Measurements from ENCODE around the gene MAK.

DNA sequence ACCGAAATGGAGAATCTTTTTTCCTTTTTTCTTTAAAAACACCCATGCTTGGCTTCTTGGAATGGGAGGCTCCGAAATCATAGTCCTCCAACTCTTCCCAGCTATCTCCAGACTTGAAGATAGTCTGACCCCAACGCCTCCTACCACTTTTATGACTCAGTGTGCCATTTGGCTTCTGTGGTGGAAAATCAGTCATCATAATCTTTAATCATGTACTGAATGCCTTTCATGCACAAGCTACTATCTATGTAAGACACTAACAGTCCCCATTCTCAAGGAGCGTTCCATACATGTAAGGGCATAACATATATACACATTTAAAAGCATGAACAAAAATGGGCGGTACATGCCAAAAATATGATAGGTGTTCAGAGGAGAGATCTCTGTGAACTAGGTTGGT is 46.7 kb downstream of the MAK start:
- no peak for TF ChIP-seq EZH2 (IDR thresholded peaks at IDR 0.05; ENCODE audit: low read length)
- TF ChIP-seq, protein P1, sequence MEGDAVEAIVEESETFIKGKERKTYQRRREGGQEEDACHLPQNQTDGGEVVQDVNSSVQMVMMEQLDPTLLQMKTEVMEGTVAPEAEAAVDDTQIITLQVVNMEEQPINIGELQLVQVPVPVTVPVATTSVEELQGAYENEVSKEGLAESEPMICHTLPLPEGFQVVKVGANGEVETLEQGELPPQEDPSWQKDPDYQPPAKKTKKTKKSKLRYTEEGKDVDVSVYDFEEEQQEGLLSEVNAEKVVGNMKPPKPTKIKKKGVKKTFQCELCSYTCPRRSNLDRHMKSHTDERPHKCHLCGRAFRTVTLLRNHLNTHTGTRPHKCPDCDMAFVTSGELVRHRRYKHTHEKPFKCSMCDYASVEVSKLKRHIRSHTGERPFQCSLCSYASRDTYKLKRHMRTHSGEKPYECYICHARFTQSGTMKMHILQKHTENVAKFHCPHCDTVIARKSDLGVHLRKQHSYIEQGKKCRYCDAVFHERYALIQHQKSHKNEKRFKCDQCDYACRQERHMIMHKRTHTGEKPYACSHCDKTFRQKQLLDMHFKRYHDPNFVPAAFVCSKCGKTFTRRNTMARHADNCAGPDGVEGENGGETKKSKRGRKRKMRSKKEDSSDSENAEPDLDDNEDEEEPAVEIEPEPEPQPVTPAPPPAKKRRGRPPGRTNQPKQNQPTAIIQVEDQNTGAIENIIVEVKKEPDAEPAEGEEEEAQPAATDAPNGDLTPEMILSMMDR (optimal IDR thresholded peaks at IDR 0.05 in 1 of 3, IDR thresholded peaks at IDR 0.05 in 1 of 3, conservative IDR thresholded peaks at IDR 0.05 in 1 of 3; ENCODE audit: extremely low read depth in 1 of 3, insufficient read depth in 2 of 3, low read length in 3 of 3): no peak
